GM12878 (cell line): Measurements from ENCODE around the gene RTN4. TPM values are rescaled to one million over a fixed set of nuclear protein-coding genes. Genes with fewer than 3 reads are reported as not detected.

Experiments used
- ATAC-seq: fragments of 200-7000 bp; cut with Tn5 transposase; 3 replicates; pipeline ENCODE4 v1.9.1; 2020; ENCODE audit warnings: mild to moderate bottlenecking, moderate library complexity
- BruUV-seq: library from RNA; stranded (reverse); fragments of 400-500 nt; replicated peaks from 2 replicates; lab custom pipeline; 2021; lab: Mats Ljungman, UMichigan
- CTCF ChIA-PET: fragments of 300-600 bp; sonication (Branson Sonifier 250); formaldehyde crosslinking; extraction: SDS; loops from one replicate; lab custom pipeline; 2021; ENCODE audit warnings: inconsistent platforms; lab: Yijun Ruan, JAX
- POLR2A ChIA-PET: fragments of 350-600 bp; formaldehyde crosslinking; extraction: SDS; loops from one replicate; lab custom pipeline; 2021; ENCODE audit warnings: inconsistent platforms; lab: Charles Lee
- RAD21 ChIA-PET: fragments of 300-600 bp; sonication (Branson Sonifier 250); formaldehyde crosslinking; loops from one replicate; lab custom pipeline; 2023; ENCODE audit warnings: antibody characterized with exemption; ENCODE audit not compliant: unreplicated experiment; lab: Charles Lee
- SMC1A ChIA-PET: fragments of 300-600 bp; sonication (Branson Sonifier 250); formaldehyde crosslinking; loops from one replicate; lab custom pipeline; 2023; ENCODE audit not compliant: unreplicated experiment, uncharacterized antibody; lab: Charles Lee
- DNase-seq: peaks from one replicate; pipeline ENCODE4 v3.0.0-alpha.2; 2011; ENCODE audit warnings: low read depth, low spot score
- FAIRE-seq: peaks from 3 replicates; lab custom pipeline; 2011; peaks lifted over from hg19 to GRCh38; lab: Jason Lieb, UNC
- H2AFZ ChIP-seq: 2 replicates; pipeline ENCODE4 v1.6.0; 2011; ENCODE audit warnings: low read depth, low read length, control low read depth; ENCODE audit not compliant: control insufficient read depth
- H3K27ac ChIP-seq: 2 replicates; pipeline ENCODE4 v1.5.1; 2011; ENCODE audit warnings: control low read depth; ENCODE audit not compliant: control insufficient read depth, insufficient read depth
- H3K27me3 ChIP-seq, 2 experiments: replicated peaks in 1 of 2; 2 replicates each; pipeline versions ENCODE4 v1.6.0 to v1.6.1; 2011; ENCODE audit warnings: low read length in 1 of 2; ENCODE audit not compliant: control insufficient read depth in 2 of 2, insufficient read depth in 2 of 2
- H3K36me3 ChIP-seq, 2 experiments: 2 replicates each; pipeline ENCODE4 v1.5.1; 2011; ENCODE audit warnings: low read length in 1 of 2; ENCODE audit not compliant: control insufficient read depth in 2 of 2, insufficient read depth in 2 of 2
- H3K4me1 ChIP-seq: 2 replicates; pipeline ENCODE4 v1.6.1; 2011; ENCODE audit warnings: mild to moderate bottlenecking, low read length, moderate library complexity, mixed read lengths; ENCODE audit not compliant: control insufficient read depth, insufficient read depth
- H3K4me2 ChIP-seq: 2 replicates; pipeline ENCODE4 v1.6.0; 2011; ENCODE audit warnings: control low read depth; ENCODE audit not compliant: control insufficient read depth, insufficient read depth
- H3K4me3 ChIP-seq: fragments of 200-600 bp; sonication (generic); 2 replicates; pipeline ENCODE4 v1.5.1; 2016
- H3K79me2 ChIP-seq: 2 replicates; pipeline ENCODE4 v1.6.0; 2011; ENCODE audit warnings: low read length; ENCODE audit not compliant: control insufficient read depth, insufficient read depth
- H3K9ac ChIP-seq: 2 replicates; pipeline ENCODE4 v1.8.0; 2011; ENCODE audit warnings: low read length, control low read depth, mixed read lengths; ENCODE audit not compliant: control insufficient read depth, insufficient read depth
- H3K9me3 ChIP-seq: replicated peaks from 3 replicates; pipeline ENCODE4 v1.5.1; 2011; ENCODE audit warnings: mild to moderate bottlenecking, low read length; ENCODE audit not compliant: control insufficient read depth, insufficient read depth
- H4K20me1 ChIP-seq: 2 replicates; pipeline ENCODE4 v1.6.0; 2011; ENCODE audit not compliant: control insufficient read depth, insufficient read depth
- FOXK2 ChIP-seq: fragments of 450-650 bp; IDR thresholded peaks from 2 replicates; pipeline ENCODE4 v1.6.1; 2017; ENCODE audit warnings: mild to moderate bottlenecking, moderate library complexity
- GABPA ChIP-seq: IDR thresholded peaks from 2 replicates; pipeline ENCODE4 v1.6.1; 2014; ENCODE audit warnings: antibody characterized with exemption, low read depth, mild to moderate bottlenecking, inconsistent platforms
- KLF5 ChIP-seq: fragments of 450-650 bp; IDR thresholded peaks from 2 replicates; pipeline ENCODE4 v1.6.1; 2014; ENCODE audit warnings: mild to moderate bottlenecking; ENCODE audit not compliant: partially characterized antibody
- NR2F1 ChIP-seq: fragments of 450-650 bp; conservative IDR thresholded peaks from 2 replicates; pipeline ENCODE4 v1.6.1; 2017; ENCODE audit warnings: mild to moderate bottlenecking
- PAX8 ChIP-seq: fragments of 450-650 bp; IDR thresholded peaks from 2 replicates; pipeline ENCODE4 v1.6.1; 2017; ENCODE audit warnings: mild to moderate bottlenecking, moderate library complexity
- SMAD5 ChIP-seq: IDR thresholded peaks from 2 replicates; pipeline ENCODE4 v1.6.1; 2016; ENCODE audit warnings: antibody characterized with exemption, low read depth
- SP1 ChIP-seq: IDR thresholded peaks from one replicate; pipeline ENCODE4 v1.6.1; 2011; ENCODE audit warnings: low read depth, low read length
- SREBF2 ChIP-seq: IDR thresholded peaks from 2 replicates; pipeline ENCODE4 v1.6.1; 2012; ENCODE audit warnings: mild to moderate bottlenecking, low read length
- SUZ12 ChIP-seq: fragments of 200-600 bp; sonication (generic); IDR thresholded peaks from one replicate; pipeline ENCODE4 v1.6.1; 2018; ENCODE audit warnings: antibody characterized with exemption, mild to moderate bottlenecking; ENCODE audit not compliant: unreplicated experiment
- WRNIP1 ChIP-seq: IDR thresholded peaks from 2 replicates; pipeline ENCODE4 v1.6.1; 2011; ENCODE audit warnings: low read depth, low read length, improper control_type of control experiment, borderline replicate concordance
- YY1 ChIP-seq: IDR thresholded peaks from 2 replicates; pipeline ENCODE4 v1.6.1; 2011; ENCODE audit warnings: low read depth, mild to moderate bottlenecking, low read length
- WGBS: methylation state at CpG from one replicate; pipeline ENCODE4 v1.1.6; 2016; ENCODE audit warnings: low lambda C conversion rate; ENCODE audit not compliant: insufficient replicate concordance, insufficient coverage; ENCODE audit errors: missing lambda C conversion rate; 5-methylcytosine and 5-hydroxymethylcytosine counted together
- in situ Hi-C: fragments of 300-500 bp; cut with MboI; formaldehyde crosslinking; loops from 9 replicates; pipeline ENCODE4 v1.14.3; 2018; ENCODE audit warnings: mixed read lengths
- intact Hi-C: fragments of 100-400 bp; cut with micrococcal nuclease; formaldehyde crosslinking; loops from one replicate; pipeline ENCODE4 v1.14.2; 2022; ENCODE audit not compliant: unreplicated experiment
- polyA plus RNA-seq, 11 experiments: library from polyadenylated mRNA; depleted of rRNA in 4 of 11; unstranded in 6 of 11; stranded (reverse) in 5 of 11; fragments of >200 nt; fragmentation: Nextera tagmentation in 4 of 11; fragmentation: Illumina TruSeq in 1 of 11; extraction: Ambion mirVana in 4 of 11; extraction: Trizol in 1 of 11; gene quantifications; 1 replicate in 1 of 11; 2 replicates in 10 of 11; pipeline versions ENCODE4 v1.2.1 to v1.2.3, GENCODE V29; 2011 to 2016; ENCODE audit warnings: inconsistent platforms in 2 of 11, missing spikeins in 2 of 11, low read depth in 1 of 11
- total RNA-seq, 4 experiments: library from RNA; depleted of rRNA in 3 of 4; stranded (reverse); fragments of >200 nt in 3 of 4; fragmentation: Illumina TruSeq in 1 of 4; extraction: Trizol in 1 of 4; gene quantifications; 2 replicates each; pipeline versions ENCODE4 v1.2.1 to v1.2.3, GENCODE V29; 2013 to 2021
- TF ChIP-seq, protein P1 (sequence below): IDR thresholded peaks from 2 replicates; pipeline ENCODE4 v1.6.1; 2012; ENCODE audit warnings: low read depth, low read length, improper control_type of control experiment
- TF ChIP-seq, protein P2 (sequence below): fragments of 450-650 bp; IDR thresholded peaks from 2 replicates; pipeline ENCODE4 v1.6.1; 2017; ENCODE audit warnings: low read depth, mild to moderate bottlenecking, moderate library complexity
- TF ChIP-seq, protein P3 (sequence below): IDR thresholded peaks from 2 replicates; pipeline ENCODE4 v1.6.1; 2012; ENCODE audit warnings: low read depth, low read length, improper control_type of control experiment
- TF ChIP-seq, protein P4 (sequence below): fragments of 150-350 bp; IDR thresholded peaks from 2 replicates; pipeline ENCODE4 v1.6.1; 2016; ENCODE audit warnings: low read depth, low read length

The RTN4 gene
- total and polyA plus RNA-seq, 10 of the 15 experiments (the other 5 are each of a cell fraction or from before 2014, with no cell fraction given): 56.0 to 133 (median 83.3) TPM

DNA sequence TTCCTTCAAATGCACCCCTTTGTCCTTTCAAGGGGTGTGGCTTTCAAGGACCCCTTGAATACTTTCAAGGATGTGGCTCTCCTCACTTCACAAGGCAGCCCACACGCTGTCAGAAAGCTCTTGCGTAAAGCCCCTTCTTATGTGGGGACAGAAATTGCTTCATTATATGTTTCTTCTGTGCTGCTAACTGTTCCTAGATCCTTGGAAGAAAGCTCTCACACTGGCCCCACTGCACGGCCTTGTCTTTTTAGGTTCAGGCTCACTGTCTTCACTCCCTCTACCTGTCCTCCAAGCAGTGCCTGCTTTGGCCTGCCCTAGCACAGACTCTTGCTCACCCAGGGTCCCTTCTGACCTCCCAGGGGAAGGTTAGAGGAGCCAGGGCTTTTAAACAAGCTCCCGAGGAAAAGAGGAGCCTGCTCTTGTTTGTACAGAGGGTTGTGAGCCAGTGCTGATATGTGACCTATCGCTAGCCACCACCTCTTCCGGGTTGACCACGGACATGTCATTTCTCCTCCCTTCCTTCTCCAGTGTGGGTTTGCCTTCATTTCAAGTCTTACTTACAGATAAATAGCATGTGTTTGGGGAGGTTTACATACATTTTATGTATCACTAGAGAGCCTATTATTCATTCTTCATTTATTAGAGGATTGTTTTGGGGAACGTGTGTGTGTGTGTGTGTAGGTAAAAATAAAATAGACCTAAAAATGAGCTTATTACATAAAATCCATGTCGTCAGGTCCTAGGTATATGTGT is 94.7 kb downstream of the RTN4 start:
- CTCF ChIA-PET: interaction anchor here (0.6 to 2.2 kb wide), 2 partner anchors 56 to 185 kb away, joined by 3 to 9 read pairs; no protein-coding TSS in a partner anchor
- TF ChIP-seq SMAD5 (no peak), SUZ12 (no peak), NR2F1 (no peak), GABPA (no peak), WRNIP1 (no peak), SREBF2 (no peak), KLF5 (no peak), PAX8 (no peak), SP1 (no peak), FOXK2 (no peak), YY1 (no peak)
- TF ChIP-seq, protein P1, sequence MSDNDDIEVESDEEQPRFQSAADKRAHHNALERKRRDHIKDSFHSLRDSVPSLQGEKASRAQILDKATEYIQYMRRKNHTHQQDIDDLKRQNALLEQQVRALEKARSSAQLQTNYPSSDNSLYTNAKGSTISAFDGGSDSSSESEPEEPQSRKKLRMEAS: no peak
- TF ChIP-seq, protein P2, sequence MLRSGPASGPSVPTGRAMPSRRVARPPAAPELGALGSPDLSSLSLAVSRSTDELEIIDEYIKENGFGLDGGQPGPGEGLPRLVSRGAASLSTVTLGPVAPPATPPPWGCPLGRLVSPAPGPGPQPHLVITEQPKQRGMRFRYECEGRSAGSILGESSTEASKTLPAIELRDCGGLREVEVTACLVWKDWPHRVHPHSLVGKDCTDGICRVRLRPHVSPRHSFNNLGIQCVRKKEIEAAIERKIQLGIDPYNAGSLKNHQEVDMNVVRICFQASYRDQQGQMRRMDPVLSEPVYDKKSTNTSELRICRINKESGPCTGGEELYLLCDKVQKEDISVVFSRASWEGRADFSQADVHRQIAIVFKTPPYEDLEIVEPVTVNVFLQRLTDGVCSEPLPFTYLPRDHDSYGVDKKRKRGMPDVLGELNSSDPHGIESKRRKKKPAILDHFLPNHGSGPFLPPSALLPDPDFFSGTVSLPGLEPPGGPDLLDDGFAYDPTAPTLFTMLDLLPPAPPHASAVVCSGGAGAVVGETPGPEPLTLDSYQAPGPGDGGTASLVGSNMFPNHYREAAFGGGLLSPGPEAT: no peak
- TF ChIP-seq, protein P3, sequence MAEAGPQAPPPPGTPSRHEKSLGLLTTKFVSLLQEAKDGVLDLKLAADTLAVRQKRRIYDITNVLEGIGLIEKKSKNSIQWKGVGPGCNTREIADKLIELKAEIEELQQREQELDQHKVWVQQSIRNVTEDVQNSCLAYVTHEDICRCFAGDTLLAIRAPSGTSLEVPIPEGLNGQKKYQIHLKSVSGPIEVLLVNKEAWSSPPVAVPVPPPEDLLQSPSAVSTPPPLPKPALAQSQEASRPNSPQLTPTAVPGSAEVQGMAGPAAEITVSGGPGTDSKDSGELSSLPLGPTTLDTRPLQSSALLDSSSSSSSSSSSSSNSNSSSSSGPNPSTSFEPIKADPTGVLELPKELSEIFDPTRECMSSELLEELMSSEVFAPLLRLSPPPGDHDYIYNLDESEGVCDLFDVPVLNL: no peak
- TF ChIP-seq, protein P4, sequence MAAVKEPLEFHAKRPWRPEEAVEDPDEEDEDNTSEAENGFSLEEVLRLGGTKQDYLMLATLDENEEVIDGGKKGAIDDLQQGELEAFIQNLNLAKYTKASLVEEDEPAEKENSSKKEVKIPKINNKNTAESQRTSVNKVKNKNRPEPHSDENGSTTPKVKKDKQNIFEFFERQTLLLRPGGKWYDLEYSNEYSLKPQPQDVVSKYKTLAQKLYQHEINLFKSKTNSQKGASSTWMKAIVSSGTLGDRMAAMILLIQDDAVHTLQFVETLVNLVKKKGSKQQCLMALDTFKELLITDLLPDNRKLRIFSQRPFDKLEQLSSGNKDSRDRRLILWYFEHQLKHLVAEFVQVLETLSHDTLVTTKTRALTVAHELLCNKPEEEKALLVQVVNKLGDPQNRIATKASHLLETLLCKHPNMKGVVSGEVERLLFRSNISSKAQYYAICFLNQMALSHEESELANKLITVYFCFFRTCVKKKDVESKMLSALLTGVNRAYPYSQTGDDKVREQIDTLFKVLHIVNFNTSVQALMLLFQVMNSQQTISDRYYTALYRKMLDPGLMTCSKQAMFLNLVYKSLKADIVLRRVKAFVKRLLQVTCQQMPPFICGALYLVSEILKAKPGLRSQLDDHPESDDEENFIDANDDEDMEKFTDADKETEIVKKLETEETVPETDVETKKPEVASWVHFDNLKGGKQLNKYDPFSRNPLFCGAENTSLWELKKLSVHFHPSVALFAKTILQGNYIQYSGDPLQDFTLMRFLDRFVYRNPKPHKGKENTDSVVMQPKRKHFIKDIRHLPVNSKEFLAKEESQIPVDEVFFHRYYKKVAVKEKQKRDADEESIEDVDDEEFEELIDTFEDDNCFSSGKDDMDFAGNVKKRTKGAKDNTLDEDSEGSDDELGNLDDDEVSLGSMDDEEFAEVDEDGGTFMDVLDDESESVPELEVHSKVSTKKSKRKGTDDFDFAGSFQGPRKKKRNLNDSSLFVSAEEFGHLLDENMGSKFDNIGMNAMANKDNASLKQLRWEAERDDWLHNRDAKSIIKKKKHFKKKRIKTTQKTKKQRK: no peak
- WGBS: 60% methylated on average over 9 of the region's 9 CpGs
- ATAC-seq: no peak
- no peak overlapping the region for H3K9ac ChIP-seq
- DNase-seq: no peak
- intact Hi-C loops (no loop called here), in situ Hi-C loops (no loop called here)
- no peak overlapping the region for H3K27ac ChIP-seq
- SMC1A ChIA-PET: interaction anchor here (0.8 to 1.9 kb wide), 3 partner anchors 16 to 24 kb away, joined by 3 to 15 read pairs (median 4); no protein-coding TSS in a partner anchor
- H2AFZ ChIP-seq: no peak overlapping the region
- POLR2A ChIA-PET: no interaction called here
- H3K4me2 ChIP-seq: no peak overlapping the region
- RAD21 ChIA-PET: interaction anchor here (1.0 to 2.6 kb wide), 2 partner anchors 21 to 51 kb away, joined by 3 to 13 read pairs; no protein-coding TSS in a partner anchor
- no peaks in the 10 kb centered on the region for H3K27me3 ChIP-seq
- no peaks in the 10 kb centered on the region; the same call in 1 of the 2 replicates for H3K4me1 ChIP-seq
- no peaks in the 10 kb centered on the region for H3K9me3 ChIP-seq
- no TSS peak for BruUV-seq
- H3K79me2 ChIP-seq: no peaks in the 10 kb centered on the region
- no peak overlapping the region for H3K4me3 ChIP-seq
- H3K36me3 ChIP-seq: no peaks in the 10 kb centered on the region
- H4K20me1 ChIP-seq: no peaks in the 10 kb centered on the region
- FAIRE-seq: no peak
